Tibial nerve (tissue), 3 donors: ENCODE data around the gene SPI1.

ENCODE experiments used
- CTCF ChIP-seq, 5 experiments: fragments of 200-600 bp in 3 of 5; fragments of 450-650 bp in 2 of 5; sonication (generic) in 3 of 5; IDR thresholded peaks; one replicate each; pipeline ENCODE4 v1.5.1; 2016 to 2019; ENCODE audit warnings: antibody characterized with exemption in 5 of 5, mild to moderate bottlenecking in 3 of 5, moderate library complexity in 2 of 5
- POLR2A ChIP-seq, 2 donors: fragments of 450-650 bp; IDR thresholded peaks; one replicate each; pipeline ENCODE4 v1.6.1; 2017; ENCODE audit warnings: antibody characterized with exemption in 2 of 2, mild to moderate bottlenecking in 2 of 2, moderate library complexity in 2 of 2

- no peak for TF ChIP-seq POLR2A (IDR thresholded peaks at IDR 0.05)
- TF ChIP-seq CTCF (IDR thresholded peaks at IDR 0.05) = no peak
These were observed 2.2 kb downstream of the SPI1 start for GRCh38 chr11:47376107-47376524.
